ENCODE results near the gene MAP2K5.

DNA sequence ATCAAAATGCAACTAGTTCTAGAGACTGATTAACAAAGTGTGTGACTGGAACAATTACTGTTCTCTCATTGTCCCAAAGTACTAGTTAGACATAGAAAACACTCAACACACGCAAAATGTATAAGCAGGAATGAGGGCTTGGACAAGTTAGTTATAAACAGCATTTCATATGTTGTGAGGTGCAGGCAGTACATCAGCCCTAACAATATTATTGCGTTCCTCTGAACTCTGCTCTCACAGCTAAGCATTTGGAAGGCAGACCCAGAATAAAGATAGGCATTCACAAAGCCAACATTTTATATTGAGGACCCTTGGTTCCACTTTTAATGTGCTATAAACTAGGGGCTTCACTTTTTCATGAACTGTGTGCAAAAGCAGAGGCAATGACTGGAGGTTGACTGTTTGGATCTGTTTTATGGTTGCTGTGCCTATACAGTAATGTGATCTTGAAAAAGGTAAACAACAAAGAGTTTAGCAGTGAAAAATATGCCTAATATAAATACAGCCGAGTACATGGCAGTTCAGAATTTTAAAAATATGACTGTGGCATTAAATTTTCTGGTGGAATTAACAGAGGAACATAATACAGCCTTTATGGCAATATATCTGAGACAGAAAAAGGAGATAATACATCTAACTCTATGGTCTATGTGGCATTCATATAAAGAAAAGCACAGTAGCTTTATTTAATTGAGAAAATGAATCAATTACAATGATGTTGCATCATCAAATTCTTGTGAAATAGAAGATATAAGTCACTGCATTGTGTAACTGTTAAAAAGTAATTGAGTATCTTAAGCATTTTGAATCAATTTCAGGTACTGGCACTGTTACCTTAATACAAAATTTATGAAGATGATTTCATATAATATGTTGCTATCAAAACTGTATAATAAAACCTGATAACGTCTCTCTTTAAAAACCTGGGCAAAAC is 202.8 kb downstream of the MAP2K5 start:
- TF ChIP-seq, protein P1, sequence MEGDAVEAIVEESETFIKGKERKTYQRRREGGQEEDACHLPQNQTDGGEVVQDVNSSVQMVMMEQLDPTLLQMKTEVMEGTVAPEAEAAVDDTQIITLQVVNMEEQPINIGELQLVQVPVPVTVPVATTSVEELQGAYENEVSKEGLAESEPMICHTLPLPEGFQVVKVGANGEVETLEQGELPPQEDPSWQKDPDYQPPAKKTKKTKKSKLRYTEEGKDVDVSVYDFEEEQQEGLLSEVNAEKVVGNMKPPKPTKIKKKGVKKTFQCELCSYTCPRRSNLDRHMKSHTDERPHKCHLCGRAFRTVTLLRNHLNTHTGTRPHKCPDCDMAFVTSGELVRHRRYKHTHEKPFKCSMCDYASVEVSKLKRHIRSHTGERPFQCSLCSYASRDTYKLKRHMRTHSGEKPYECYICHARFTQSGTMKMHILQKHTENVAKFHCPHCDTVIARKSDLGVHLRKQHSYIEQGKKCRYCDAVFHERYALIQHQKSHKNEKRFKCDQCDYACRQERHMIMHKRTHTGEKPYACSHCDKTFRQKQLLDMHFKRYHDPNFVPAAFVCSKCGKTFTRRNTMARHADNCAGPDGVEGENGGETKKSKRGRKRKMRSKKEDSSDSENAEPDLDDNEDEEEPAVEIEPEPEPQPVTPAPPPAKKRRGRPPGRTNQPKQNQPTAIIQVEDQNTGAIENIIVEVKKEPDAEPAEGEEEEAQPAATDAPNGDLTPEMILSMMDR (IDR thresholded peaks at IDR 0.05; ENCODE audit: poor library complexity), result no peak
- no peak for TF ChIP-seq EZH2phosphoT487 (IDR thresholded peaks at IDR 0.05; ENCODE audit: low read depth, severe bottlenecking, unreplicated experiment)
- no peak for TF ChIP-seq EZH2 (IDR thresholded peaks at IDR 0.05; ENCODE audit: borderline replicate concordance)
